Dedifferentiated amniotic fluid mesenchymal stem cell (primary cell): ENCODE data around the gene MAST4.

Experiments
- DNase-seq: peaks from one replicate; pipeline ENCODE4 v3.0.0-alpha.2; 2016; ENCODE audit errors: extremely low spot score

Gene MAST4

DNA sequence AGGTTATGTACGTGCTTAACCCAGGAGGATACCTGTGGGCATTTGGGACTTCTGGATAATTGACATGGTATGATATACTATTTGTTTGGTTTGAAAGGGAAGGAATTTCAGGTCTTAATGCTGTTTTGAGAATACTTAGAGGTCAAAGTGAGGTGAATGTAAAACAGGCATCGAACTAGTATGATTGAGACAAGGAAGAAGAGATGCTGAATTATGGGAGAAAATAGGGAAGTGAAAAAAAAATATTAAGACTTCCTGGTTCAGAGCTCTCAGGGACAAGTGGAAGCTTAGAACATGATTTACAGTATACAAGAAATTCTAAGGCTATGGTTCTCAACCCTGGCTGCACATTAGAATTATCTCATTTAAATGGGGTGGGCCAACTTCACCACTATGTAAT lies 485.1 kb downstream of the MAST4 start:
- no peak for DNase-seq

DNA sequence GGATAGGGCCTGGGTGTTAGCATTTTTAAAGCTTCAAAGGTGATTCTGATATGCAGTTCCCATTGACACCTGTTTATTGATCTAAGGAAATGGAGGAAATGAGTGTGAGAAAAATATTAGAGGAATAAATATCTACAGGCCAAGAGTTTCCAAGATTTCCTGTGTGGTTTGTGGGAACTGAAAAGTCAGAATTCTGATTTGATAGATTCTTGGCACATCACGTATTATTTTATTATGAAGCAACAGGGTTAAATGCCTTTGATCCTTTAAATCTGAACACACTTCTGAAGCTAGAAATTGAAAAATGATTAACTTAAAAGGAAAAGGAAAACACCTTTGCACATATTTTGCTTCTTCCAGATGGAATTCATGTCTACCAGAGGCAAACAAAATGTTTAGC lies 486.7 kb downstream of the MAST4 start:
- no peak for DNase-seq

DNA sequence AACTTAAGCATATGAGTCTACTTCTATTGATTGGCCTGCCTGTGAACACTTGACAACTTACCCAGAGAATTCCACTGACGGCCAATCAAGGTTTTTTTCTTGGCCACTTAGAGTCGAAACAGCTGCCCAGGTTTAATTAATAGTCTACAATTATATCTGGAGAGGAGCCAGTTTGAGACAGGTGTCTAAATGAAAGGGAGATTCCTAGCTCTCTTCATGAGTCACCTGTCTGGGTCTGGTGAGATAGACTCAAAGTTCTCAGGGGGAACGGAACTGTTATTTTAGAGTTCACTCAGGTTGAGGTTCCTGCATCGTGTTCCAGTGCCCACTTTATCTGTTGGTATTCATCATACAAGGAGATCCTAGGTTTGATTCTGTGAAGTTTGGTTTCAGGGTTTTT lies 489.4 kb downstream of the MAST4 start:
- DNase-seq = no peak

DNA sequence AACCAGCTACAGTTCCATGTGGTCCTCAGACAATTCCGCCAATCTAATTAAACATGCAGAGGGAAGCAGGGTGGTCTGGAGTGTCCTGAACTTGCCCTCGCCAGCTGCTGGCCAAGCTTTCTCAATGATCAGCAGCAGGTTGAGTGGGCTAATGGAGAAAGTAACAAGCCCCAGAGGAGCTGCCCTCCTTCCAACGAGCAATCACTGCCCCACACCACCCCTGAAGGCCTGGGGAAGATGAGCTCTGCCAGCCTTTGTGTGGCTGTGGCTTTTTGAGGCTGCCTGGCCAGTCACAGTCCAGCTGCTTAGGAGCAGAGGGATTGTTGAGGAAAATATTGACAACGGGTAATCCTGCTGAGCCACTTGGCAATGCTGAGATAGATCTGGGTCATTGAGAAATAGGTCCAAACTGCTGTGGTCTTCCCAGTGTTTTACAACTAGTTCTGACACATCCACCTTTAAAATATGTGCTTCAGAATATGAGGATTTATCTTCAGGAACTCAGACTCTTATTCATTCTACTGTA lies 493.1 kb downstream of the MAST4 start:
- DNase-seq = no peak

DNA sequence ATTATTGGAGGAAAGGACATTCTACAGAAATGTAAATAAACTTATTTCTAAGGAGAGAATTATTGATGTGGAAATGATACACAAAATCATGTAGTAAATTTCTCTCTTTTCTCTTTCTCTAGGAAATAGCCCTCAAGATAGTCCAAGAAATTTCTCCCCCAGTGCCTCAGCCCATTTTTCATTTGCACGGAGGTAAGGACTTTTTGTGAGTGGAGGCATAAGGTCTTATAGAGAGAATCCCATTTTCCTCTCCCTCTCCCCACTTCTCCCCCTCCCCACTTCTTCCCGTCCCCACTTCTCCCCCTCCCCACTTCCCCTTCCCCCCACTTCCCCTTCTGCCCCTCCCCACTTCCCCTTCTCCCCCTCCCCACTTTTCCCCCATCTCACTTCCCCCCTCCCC lies 493.8 kb downstream of the MAST4 start:
- no peak for DNase-seq

DNA sequence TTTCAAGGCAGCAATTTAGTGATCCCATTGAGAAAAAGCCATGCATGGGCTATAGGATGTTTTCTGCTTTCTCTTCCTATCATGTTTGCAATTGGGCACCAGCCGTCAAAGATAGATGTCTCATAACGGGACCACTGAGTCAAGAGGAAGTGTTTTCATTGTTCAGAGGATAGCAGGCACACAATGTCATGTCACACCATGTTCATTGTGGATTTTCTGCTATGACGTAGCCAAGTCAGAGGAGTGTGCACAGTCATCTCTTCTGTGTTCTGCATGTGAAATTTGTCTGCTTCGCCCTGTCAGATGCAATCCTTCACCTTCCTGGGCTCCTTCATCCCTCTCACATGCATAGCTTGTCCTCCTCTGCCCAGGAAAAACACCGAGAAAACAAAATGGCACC lies 494.4 kb downstream of the MAST4 start:
- DNase-seq = no peak

DNA sequence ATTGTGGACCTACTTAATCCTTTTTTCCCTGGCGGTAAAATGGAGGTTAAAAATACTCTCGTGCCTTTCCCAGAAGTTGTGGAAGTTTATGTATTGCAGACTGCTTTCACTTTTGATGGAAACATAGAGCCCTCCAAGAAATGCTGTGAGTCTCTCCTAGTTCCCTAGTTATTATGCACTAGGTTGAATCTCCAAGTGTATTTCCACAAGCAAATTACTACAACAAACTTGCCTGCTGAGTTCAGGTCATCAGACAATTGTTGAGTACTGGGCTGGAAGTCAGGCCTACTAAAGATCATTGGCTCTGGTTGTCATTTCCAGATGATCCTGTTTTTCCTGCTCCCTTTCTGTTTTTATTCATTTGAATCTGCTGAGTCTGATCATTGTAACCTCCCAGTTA lies 496.3 kb downstream of the MAST4 start:
- DNase-seq = no peak

DNA sequence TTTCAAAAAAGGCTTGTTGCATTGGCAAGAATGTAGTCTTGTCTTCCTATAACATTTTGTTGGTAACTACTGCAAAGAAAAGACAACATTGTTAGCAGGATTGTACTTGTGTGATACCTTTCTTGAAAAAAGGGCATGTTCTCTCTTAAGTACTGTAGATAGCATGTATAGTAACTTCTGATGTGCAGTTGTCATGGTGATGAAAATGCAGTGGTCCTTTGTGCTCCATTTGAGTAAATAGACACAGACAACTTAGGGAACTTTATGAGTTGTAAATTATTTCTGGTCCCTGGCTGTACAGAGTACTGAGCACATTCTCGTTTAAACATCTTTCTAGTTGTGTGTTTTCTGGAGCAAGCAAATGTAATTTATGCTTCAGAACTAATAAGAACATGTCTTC lies 497.1 kb downstream of the MAST4 start:
- no peak for DNase-seq

DNA sequence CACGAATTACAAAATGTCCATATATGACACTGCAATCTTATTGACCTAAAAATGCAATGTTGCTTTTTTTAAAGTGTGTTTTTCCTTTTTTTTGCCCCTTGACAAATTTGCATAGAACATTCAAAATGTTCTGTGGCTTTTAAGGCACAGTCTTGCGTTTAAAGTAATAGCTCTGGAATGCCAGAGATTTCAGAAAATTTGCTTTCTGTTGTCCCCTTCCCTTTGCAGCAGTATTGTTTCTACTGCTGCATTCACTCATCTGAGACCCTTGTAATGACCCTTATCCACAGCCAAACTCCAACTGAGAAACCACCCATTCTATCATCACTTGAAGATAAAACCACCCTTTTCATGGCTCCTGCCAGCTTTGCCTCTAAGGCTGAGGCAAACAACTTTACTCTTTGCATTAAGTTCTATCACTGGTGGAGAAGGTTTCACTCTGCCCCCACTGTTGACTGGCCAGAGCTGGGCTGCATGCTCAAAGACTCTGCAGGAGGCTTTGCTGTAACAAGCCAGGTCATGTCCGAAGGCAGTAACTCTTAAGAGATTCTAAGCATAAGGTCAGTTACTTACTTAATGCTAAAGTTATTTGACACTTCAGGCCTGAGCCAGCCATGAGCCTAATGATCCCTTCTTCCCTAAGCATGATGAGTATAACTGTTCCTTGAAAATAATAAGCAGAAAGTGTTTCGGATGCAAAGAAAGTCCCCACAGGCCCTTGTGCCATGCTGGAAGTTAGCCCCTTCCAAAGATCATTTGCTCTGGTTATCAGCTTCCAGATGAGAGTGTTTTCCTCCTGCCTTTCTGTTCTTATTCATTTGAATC lies 498.5 kb downstream of the MAST4 start:
- DNase-seq = peak; percentile 76

DNA sequence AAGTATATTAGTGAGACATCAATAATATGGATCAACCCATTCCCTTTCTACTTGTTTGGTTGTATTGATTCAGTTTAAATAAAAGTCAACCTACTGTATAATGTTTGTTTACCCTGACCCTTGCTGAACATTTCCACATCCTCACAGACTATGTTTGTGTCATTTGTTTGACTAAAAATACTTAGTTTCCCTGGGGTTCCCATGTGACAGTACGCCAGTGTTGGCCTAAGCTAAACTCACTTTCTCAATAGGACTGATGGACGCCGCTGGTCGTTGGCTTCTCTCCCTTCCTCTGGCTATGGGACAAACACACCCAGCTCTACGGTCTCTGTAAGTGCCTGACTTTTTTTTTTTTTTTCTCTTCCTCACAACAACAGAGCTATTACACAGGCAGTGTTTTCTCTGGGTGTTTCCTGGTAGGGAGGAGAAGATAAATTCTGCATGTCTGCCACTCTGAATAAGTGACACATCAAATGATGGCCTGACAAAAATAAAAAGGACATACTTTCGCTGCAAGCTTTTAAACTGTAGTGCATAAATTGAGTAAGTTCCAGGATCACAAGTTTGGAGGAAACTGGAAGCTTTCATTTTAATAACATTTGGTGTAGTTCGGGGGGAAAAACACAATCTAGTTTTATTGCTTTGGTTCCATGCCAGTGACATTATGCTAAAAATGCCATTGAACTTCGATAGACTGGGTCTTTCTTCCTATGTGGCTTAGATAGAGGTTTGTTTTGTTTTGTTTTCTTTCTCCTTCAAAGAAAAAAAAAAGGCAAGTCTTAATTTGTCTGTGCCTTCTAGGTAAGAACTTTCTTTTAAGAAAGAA lies 499.4 kb downstream of the MAST4 start:
- DNase-seq = no peak

DNA sequence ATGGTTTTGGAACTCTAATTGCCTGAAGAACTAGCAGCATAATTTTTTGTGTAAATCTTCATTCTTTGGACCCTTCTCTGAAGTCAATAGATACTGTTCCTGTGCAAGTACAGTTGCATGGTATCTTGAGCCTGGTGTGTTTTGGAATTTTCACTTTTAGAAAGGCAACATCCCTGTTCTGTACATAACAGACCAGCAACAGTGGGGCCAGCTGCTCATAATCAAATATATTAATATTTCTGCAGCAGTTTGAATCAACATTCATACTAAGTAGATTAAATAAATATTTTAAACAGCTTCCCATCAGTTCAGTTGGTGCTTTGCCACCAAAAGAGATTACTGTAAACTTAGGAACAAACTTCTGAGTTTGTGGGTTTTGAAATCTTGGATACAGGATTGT lies 502.5 kb downstream of the MAST4 start:
- DNase-seq = no peak

DNA sequence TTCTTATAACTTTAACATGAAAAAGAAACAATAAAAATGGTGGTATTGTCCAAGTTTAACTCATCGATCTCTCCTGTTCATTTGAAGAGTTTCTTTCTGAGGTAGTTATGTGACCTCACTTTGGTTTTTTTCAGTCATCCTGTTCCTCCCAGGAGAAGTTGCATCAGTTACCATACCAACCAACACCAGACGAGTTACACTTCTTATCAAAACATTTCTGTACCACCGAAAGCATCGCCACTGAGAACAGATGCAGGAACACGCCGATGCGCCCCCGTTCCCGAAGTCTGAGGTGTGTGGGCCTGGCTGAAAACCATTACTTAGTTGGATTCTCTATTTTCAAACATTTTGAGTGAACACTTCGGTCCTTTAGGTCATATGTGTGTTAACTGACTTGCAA lies 504.1 kb downstream of the MAST4 start:
- DNase-seq = no peak

DNA sequence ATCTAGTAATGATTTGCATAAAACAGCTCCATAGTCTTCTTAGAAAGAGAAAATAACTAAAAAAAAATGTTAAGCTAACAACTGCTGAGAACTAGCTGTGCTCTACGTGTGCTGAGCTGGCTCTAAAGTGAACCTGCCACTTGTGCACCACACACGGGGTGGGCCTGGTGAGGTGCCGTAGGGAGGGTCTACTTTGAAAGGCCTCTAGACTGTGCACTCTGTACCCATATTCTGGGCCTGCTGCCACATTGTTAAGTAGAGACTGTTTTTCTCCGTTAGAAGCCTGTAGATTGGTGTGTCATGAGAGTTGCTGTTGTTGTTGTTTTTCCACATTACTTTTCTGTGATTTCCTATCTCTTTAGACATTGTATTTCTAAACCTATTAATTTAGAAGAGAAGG lies 506.5 kb downstream of the MAST4 start:
- no peak for DNase-seq

DNA sequence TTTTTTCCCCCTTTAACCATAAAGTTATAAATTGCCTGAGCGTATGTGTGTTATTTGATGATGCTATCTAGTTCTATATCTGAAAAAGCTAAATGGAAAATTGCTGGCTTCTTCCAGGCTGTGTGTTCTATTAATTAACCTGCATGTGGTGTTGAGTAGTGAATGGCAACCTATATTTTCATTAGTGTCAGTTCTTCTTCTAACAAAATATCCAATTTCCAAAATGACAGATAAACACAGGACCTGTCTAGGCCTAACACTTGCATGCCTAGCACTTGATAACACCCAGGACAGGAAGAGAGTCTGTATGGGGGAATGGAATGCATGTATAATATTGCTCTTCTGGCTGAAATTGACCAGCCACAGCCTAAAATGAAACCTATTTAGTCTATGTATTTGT lies 508.7 kb downstream of the MAST4 start:
- DNase-seq = no peak

DNA sequence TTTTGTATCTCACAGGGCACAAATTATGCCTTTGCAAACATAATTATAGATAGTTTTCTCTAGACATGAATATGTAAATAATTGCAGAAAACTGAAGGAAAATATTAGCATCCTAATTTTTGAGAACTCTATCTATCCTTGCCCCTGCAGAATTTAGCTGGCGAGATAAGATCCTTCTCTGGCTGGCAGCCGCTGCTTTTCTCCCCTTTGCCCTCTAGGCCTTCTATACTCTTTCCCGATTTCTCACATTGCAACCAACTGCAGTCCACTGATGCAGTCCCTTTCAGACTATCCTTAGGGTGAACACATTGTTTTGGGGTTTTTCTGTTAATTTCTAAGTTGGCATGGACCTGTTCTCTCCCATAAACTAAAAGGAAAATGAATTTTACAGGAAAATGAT lies 509.1 kb downstream of the MAST4 start:
- no peak for DNase-seq

DNA sequence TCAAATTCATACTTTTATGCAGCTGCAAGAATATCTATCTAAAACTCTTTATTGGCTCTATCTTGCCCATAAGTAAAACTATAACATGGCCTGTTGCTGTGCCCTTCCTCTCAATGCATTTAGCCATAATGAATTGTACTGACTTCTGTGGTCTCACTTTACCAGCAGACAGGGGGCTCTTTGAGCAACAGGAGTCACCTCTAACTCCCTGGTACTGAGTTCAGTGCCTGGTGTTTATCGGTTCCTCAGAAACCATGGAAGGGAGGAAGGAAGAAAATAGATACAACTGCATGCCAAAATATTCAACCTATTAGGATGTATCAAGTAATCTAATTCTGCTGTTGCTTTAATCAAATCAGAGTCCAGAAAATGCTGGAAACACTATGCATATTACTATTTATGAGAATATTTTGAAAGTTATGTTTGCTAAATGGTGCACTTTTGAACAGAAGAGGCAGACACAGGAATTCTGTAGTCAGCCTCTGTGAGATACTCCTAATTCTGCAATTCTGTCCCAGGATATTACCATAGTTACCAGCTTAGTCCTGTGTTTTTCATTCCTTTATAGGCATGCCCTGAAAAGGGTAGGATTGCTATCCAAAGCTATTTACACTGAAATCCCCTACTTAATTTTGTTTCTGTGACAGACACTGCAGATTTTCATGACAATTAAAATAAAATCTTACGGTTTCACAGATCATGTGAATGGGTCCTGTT lies 510.6 kb downstream of the MAST4 start:
- DNase-seq = no peak

DNA sequence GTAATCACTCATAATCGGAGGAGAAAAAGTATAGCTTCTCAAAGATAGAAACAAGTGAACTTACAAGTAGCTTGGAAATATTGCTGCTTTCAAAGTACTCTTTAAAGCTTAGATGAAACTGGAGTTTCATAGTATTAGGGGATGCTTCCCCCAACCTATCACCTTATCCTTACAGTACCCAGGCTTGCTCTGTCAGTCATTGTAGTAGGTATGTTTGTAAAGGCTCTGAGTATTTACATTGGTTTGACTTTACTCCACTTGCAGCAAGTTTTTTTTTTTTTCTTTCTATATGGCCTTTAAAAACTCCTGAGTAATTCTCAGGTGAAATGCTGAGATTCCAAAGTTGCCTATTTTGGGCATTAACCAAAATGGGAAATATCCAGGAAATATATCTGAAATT lies 515.6 kb downstream of the MAST4 start:
- no peak for DNase-seq

DNA sequence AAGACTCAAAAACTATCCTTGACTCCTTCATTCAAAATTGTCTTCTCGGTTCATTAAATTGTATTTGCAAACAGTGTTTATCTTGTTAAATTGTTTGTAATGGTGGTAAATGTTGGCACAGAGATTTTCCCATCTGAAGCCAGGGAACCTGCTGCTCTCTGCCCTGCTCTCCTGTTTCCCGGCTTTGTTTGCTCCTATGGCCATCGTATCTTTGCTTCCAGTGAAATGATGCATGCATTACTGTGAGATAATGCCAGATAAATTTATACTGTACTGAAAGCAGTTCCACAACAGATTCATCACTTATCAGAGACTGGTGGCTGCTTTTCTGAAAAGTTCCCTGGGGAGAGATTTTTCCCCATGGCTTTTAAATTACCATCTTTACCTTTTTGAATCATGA lies 519.1 kb downstream of the MAST4 start:
- no peak for DNase-seq

DNA sequence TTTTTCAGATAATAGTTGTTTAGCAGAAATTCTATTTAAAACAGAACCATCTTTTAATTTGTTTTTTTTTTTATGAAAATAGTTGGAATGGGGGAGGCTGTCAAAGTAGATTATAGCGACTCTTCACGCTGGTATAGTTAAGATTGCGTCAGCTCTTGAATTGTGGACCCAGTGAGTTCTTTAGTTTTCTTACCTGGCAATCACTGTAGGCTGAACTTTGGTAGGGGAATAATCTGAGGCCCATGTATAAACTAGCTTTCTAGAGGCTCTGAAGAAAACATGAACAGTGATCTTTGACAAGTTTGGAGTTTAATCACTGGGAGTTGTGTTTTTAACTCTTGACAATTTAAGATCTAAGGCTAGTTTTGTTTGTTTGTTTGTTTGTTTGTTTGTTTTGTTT lies 519.6 kb downstream of the MAST4 start:
- no peak for DNase-seq

DNA sequence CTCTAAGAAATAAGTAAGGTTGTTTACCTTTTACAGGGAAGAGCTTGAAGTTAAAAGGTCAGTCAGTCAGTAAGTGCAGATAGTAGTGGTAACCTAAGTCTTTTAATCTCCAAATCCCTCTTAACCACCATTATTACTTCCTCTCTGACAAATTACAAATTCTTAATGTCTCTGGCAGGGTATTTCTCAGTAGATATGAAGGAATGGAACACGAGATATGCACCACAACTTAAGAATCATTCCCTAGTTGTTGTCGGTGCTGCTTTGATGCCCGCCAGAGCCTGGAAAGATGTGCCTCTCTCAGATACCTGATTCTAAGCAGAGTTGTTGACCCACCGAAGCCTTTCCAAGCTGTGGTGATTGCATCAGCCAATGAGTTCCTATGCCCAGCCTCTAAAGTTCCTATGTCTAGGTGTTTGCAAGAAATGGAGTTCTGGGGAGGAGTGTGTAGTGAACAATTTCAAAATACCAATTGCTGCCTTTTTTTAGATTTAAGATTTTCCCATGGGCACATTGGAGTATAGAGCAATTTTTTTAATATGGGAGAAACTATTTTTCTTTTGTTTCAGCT lies 521.9 kb downstream of the MAST4 start:
- no peak for DNase-seq

DNA sequence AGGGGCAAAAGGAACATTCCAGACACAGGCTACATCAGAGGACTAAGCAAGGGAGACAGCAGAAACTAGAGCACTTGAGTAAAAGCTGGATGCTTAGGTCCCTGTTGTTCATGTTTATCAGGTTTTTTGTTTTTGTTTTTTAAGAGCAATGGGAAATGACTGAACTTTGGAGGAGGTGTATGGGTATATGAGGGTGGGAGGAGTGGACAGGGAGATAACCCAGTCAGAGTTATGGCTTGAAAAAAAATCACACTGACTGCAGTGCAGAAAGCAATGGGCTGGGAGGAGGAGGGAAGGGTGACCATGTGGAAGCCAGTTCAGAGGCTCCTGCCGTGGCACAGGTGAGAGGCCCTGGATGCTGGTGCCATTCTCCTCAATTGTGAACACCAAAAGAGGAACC lies 522.8 kb downstream of the MAST4 start:
- no peak for DNase-seq

DNA sequence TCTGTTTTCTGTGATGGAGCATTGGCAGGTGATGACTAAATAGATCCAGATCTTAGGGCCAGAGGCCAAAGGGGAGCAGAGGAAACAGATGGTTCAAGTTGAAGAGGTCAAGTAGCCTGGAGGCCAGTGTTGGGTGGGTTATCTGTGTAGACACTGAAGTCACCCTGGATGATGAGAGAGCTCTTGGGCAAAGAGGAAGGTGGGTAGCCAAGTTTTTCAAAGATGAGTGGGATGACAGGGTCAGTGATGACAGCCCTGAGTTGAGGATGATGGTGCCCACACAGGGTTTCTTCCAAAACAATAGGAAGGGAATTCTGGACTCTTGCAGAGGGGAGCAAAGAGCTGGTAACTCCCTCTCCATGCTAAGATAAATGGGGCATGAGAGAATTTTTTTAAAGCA lies 523.8 kb downstream of the MAST4 start:
- no peak for DNase-seq
